Subcutaneous adipose tissue (tissue), 4 donors: ENCODE measurements around the gene TACC3. TPM values are rescaled to one million over a fixed set of nuclear protein-coding genes. Genes with fewer than 3 reads are reported as not detected.

Experiments
- total RNA-seq, 4 donors: library from RNA; depleted of rRNA; stranded (reverse); fragments of >200 nt; gene quantifications; one replicate each; pipeline ENCODE4 v1.1.0, GENCODE V29; 2016
- TF ChIP-seq, protein P1 (sequence below): fragments of 450-650 bp; IDR thresholded peaks from one replicate; pipeline ENCODE4 v1.5.1; 2016; ENCODE audit warnings: low read depth, mild to moderate bottlenecking, control low read depth, antibody characterized with exemption, moderate library complexity

TACC3 gene
- total RNA-seq, 4 donors from 2014 or later, result 3.9 to 18.1 (median 15.4) TPM

GRCh38 chr4:1690698-1691097 is 30.6 kb upstream of the TACC3 start:
- TF ChIP-seq, protein P1, sequence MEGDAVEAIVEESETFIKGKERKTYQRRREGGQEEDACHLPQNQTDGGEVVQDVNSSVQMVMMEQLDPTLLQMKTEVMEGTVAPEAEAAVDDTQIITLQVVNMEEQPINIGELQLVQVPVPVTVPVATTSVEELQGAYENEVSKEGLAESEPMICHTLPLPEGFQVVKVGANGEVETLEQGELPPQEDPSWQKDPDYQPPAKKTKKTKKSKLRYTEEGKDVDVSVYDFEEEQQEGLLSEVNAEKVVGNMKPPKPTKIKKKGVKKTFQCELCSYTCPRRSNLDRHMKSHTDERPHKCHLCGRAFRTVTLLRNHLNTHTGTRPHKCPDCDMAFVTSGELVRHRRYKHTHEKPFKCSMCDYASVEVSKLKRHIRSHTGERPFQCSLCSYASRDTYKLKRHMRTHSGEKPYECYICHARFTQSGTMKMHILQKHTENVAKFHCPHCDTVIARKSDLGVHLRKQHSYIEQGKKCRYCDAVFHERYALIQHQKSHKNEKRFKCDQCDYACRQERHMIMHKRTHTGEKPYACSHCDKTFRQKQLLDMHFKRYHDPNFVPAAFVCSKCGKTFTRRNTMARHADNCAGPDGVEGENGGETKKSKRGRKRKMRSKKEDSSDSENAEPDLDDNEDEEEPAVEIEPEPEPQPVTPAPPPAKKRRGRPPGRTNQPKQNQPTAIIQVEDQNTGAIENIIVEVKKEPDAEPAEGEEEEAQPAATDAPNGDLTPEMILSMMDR, result no peak

GRCh38 chr4:1691737-1692373 is 29.5 kb upstream of the TACC3 start:
- TF ChIP-seq, protein P1, result no peak

DNA sequence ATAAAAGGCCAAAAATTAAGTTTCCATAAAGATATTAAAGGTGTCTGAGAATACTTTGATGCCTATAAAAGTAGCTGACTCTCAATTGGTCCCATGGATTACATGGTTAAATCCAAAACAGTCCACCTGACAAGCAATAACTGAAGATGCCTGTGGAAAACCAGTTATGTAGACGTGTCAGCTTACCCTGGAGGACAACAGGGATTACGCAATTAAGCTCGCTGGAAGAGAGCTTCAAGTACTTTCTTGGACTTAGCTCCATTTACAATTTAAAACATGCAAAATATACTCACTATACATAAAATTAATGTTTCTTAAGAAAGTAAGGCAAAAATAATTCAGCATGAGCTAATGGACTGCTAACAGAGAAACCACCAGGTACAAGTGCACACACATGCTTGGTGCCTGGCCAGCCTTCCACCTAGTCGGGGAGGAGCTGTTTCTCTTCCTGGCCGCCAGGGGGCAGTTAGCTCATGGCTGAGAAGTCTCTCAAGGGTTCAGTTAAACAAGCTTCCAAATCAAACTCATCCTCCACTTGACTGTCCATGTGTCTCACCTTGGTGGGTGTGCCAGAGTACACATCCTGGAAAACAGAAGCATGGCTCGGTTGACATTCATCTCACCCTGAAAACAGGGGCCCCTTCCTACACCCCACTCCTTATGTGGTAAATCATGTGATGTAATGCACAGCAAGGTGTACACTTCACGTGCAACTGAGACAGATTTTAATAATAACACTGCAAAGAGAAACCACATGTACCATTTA is 28.0 kb upstream of the TACC3 start:
- TF ChIP-seq, protein P1, result no peak

GRCh38 chr4:1695913-1696312 is 25.4 kb upstream of the TACC3 start:
- TF ChIP-seq, protein P1, result no peak

- TF ChIP-seq, protein P1, result no peak
These were observed 17.5 kb upstream of the TACC3 start for GRCh38 chr4:1703867-1704266.

DNA sequence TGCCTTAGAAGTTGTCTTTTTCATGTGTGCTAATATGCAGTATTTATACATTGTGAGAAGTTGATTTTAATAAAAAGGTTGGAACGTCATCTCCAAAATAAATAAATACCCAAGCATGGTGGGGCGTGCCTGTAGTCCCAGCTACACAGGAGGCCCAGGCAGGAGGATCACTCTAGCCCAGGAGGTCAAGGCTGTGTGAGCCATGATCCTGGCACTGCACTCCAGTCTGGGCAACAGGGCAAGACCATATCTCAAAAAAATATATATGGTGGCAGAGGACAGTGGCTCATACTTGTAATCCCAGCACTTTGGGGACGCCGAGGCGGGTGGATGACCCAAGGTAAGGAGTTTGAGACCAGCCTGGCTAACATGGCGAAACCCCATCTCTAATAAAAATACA is 15.6 kb upstream of the TACC3 start:
- TF ChIP-seq, protein P1, result no peak

DNA sequence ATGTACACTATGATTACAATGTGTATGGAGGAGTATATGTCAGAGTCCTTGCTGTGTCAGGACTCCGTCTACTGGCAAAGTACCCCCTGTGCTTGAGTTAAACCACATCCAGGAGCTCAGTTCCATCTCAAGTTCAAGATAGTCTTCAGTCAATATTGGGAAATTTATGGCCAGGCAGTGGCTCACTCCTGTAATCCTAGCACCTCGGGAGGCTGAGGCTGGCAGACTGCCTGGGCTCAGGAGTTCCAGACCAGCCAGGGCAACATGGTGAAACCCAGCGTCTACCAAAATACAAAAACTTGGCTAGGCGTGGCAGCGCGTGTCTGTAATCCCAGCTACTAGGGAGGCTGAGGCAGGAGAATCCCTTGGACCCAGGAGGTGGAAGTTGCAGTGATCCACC is 15.0 kb upstream of the TACC3 start:
- TF ChIP-seq, protein P1, result no peak
